Middle frontal gyrus (tissue), 1 donor: ENCODE results near the gene GLI1.
"Not testable (repeated sequence)": the region's sequence is repeated elsewhere in the genome, so short reads cannot be mapped to it uniquely, and the experiment has no call there.

Experiments
- DNase-seq: peaks from one replicate; pipeline ENCODE4 v3.0.0-alpha.2; 2015; ENCODE audit warnings: low spot score; ENCODE audit errors: extremely low spot score

Gene GLI1

GRCh38 chr12:57475271-57476161 is 15.9 kb downstream of the GLI1 start:
- DNase-seq = no peak

GRCh38 chr12:57476162-57476992 is 16.8 kb downstream of the GLI1 start:
- DNase-seq = no peak

GRCh38 chr12:57476993-57477709 is 17.6 kb downstream of the GLI1 start:
- no peak for DNase-seq

GRCh38 chr12:57477710-57478681 is 18.4 kb downstream of the GLI1 start:
- no peak for DNase-seq

GRCh38 chr12:57479043-57479375 is 19.4 kb downstream of the GLI1 start:
- DNase-seq = no peak

- no peak for DNase-seq
Measured at GRCh38 chr12:57479376-57480115, 20.0 kb downstream of the GLI1 start, which contains the start of gene ARHGAP9. Gene ARHGAP9 (minus strand): TSS chr12:57479866. CDS start chr12:57479406, 460 bp downstream.

- no peak for DNase-seq
Measured at GRCh38 chr12:57481671-57482070, 22.1 kb downstream of the GLI1 start.

- no peak for DNase-seq
Measured at GRCh38 chr12:57483466-57483865, 23.9 kb downstream of the GLI1 start.

- no peak for DNase-seq
Measured at GRCh38 chr12:57485695-57486094, 26.1 kb downstream of the GLI1 start.

- DNase-seq = no peak
Measured at GRCh38 chr12:57487055-57487596, 27.5 kb downstream of the GLI1 start.

- DNase-seq = peak; percentile 98
Measured at GRCh38 chr12:57487597-57488401, 28.2 kb downstream of the GLI1 start, which contains the start of gene MARS1. Gene MARS1 (plus strand): TSS chr12:57488068. CDS start chr12:57488091, 23 bp downstream.

GRCh38 chr12:57488402-57489156 is 29.0 kb downstream of the GLI1 start:
- no peak for DNase-seq

GRCh38 chr12:57489157-57489641 is 29.6 kb downstream of the GLI1 start:
- DNase-seq = no peak

GRCh38 chr12:57490126-57490525 is 30.5 kb downstream of the GLI1 start:
- DNase-seq = no peak

GRCh38 chr12:57491393-57492280 is 32.1 kb downstream of the GLI1 start:
- no peak for DNase-seq

- DNase-seq = not testable (repeated sequence)
Measured at GRCh38 chr12:57495051-57495701, 35.6 kb downstream of the GLI1 start.
